GM11168 (cell line): ENCODE measurements around the gene CCT8.
"Not testable (repeated sequence)": the region's sequence is repeated elsewhere in the genome, so short reads cannot be mapped to it uniquely, and the experiment has no call there.

Source experiments
- in situ Hi-C: fragments of 300-500 bp; cut with MboI; formaldehyde crosslinking; loops from one replicate; pipeline ENCODE4 v1.12.0; 2022; ENCODE audit warnings: low sequenced_read_pairs; ENCODE audit not compliant: unreplicated experiment

CCT8 gene

DNA sequence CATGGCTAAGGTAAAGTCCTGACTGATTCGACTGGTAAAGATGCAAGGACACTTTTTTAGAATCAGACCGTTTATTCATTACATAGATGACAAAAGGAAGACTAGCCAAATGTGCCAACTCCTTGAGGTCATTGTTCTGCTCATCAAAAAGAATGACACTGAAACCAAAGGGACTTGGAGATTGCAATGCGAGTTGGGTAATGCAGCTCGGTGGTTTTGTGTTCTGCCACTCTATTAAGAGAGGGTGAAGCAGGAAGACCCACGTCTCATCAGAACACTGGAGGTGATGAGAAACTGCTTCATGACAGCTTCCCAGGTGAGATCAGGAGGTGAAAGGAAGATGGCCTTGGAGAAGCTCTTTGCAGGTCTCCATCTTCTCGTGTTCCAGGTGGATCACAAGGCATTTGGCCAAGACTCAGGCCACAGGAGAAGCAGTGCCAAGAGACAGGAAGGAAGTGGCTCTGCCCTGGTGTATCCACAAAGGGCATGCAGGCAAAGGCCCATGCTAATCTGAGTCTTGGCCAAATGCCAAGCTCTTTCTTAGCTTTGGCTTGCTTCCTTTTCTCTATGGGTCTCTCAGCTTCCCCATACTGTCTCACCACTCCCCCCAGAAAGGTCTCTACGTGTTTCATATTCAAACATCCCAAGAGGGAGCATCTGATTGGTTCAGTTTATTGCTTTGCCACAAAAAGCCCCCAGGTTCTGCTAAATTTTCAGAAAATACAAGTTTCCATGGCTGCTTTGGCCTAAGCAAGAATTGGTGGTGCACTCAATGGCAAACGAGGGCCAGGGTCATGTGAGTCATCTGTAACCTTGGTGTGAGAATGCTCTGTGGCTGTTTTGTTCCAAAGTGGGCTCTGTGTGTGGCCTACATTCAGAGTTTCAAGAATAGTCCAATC, 5.7 kb upstream of the CCT8 start:
- in situ Hi-C loops = no loop called here

- in situ Hi-C loops = no loop called here
Measured at GRCh38 chr21:29077651-29078090, 4.2 kb upstream of the CCT8 start.

- in situ Hi-C loops = not testable (repeated sequence)
Measured at GRCh38 chr21:29076731-29077640, 3.5 kb upstream of the CCT8 start.

DNA sequence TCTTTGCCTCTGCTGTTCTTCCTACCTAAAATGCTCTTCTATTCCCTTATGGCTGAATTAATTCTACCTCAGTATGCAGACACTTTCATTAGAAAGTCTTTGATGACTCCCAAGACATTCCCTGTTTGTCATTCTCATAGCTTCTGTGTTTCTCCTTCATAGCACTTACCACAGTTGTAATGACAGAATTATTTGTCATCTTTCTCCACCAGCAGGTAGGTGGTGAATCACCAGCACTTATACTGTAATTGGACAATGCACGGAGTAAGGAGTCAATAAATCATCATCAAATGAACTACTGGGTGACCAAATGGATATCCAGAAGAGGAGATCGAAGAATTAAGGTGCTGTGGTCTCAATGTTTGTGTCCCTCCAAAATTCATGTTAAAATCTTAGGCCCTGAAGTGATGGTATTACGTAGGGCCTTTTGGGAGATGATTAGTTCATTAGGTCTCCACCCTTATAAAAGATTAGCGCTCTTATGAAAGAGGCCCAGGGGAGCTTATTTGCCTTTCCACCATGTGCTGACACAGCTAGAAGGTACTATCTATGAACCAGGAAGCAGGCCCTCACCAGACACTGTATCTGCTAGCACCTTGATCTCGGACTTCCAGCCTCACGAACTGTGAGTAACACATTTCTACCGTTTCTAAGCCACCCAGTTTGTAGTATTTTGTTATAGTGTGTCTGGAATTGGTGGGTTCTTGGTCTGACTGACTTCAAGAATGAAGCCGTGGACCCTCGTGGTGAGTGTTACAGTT, 2.4 kb upstream of the CCT8 start:
- in situ Hi-C loops = no loop called here

DNA sequence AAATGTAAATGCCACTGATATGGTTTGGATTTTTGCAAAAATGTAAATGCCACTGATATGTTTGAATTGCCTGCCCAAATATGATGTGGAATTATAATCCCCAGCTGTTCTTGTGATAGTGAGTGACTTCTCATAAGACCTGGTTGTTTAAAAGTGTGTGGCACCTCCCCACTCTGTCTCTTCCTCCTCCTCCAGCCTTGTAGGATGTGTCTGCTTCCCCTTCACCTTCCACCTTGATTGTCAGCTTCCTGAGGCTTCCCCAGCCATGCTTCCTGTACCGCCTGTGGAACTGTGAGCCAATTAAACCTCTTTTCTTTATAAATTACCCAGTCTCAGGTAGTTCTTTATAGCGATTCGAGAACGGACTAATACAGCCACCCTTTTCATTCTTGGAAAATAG, 1.3 kb upstream of the CCT8 start:
- in situ Hi-C loops = no loop called here

DNA sequence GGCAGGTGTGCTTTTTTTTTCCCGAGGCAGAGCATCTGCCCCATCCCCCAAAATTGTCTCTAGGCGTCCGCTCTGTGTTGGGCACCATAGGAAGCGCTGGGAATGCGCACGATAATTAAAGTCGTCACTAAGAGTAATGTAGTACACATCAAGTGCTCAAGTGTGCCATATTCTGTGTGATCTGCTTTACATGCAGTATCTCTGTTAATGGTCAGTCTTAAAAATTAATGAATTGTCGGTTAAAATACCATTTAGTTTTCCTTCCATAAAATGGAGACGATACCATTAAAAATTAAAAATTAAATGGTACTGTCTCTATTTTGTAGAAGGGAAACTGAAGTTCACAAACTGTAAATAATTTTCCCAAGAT, 544 bp upstream of the CCT8 start:
- in situ Hi-C loops = no loop called here

GRCh38 chr21:29072873-29073221, 601 bp downstream of the CCT8 start:
- in situ Hi-C loops = no loop called here

DNA sequence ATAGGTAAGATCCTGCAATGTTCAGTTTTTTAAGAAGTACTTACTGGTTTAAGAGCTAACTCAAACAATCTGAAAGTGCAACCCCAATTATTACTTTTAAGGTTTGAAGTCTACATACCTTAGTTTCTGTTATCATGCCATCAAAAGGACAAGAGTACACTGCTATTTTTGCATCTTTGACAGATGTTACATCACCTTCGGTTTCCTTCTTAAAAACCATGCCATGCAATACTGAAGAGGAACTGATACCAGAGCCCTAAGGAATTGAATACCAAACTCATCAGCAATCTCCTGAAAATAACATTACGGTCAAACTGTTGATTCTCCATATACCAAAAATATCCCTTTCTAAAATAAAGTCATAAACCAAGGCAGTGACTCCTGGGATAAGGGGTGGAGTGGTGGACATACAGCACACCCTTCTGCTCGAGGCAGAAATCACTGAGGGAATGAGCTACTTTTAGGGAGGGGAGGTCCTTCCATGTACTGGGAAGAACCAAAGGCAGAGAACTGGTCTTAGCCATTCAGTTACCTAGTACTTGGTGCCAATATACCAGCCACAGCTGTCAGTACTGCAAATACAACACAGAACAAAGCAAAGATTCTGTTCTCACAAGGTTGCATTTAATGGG, 8.5 kb downstream of the CCT8 start:
- in situ Hi-C loops = no loop called here

DNA sequence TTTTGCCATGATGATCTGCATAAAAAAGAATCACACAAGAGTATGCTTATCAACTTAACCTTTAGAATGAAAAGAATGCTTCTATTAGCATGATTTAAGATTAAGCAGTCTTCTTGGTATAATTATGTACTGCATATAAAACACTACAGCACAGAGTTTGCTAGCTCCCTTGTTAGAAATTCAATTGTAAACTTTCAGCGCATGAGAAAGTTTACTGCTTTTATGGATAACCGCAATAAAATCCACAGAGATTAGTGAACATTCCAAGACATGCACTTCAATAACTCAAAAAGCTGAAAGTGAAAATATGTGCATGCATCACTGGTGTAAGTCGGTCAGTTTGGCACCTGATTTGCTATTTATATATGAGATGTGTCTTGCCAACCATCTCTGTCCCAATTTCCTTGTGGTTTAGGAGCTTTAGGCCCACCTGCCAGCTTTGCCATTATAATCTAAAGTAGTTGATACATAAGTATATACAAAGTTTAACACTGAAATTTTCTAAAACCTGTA, 16.9 kb downstream of the CCT8 start:
- in situ Hi-C loops = no loop called here

DNA sequence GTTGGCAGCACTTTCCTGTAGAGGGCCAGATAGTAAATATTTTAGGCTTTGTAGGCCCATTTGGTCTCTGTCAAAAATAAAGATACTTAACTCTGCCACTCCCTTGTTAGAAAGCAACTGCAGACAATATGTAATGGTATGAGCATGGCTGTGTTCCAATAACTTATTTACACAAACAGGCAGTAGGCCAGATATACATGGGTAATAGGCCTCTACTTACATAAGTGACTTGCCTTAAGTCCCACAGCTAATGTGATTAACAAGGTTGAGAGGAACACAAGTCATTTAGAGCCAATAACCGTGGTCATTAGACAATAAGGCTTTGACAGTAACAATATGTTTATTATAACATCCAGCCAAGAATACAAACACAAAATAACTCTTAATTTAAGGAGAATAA, 17.4 kb downstream of the CCT8 start:
- in situ Hi-C loops = no loop called here

DNA sequence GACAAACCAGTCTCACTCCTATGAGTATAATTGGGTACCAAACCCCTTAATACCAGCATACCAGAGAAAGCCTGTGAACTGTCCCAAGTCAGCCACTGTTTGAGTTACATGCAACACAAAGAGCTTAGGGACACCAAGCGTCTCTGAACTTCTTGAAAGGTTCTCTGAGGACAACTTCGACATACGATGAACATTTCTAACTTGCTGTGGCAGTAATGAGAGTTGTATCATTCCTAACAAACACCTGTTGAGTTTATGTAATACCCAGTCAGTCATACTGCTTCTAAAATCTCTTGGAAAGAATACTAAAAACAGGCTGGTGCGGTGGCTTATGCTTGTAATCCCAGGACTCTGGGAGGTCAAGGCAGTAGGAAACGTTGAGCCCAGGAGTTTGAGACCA, 18.4 kb downstream of the CCT8 start:
- in situ Hi-C loops = no loop called here

DNA sequence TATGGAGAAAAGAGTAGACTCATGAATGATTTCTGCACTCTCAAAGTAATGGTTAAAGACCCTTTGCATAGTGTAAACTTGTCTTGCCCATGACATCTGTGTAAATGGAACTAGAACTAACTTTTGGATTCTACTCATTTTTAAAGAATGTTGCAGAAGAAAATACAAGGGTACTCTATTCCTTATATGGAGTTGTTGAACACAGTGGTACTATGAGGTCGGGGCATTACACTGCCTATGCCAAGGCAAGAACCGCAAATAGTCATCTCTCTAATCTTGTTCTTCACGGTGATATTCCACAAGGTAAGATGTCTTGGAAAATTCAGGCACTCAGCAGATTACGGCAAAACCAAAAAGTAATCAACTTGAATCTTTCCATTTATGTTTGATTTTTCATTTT, 19.8 kb downstream of the CCT8 start:
- in situ Hi-C loops = no loop called here

- in situ Hi-C loops = no loop called here
Measured at GRCh38 chr21:29053011-29053553, 20.4 kb downstream of the CCT8 start.

- in situ Hi-C loops = no loop called here
Measured at GRCh38 chr21:29052224-29052623, 21.2 kb downstream of the CCT8 start.

DNA sequence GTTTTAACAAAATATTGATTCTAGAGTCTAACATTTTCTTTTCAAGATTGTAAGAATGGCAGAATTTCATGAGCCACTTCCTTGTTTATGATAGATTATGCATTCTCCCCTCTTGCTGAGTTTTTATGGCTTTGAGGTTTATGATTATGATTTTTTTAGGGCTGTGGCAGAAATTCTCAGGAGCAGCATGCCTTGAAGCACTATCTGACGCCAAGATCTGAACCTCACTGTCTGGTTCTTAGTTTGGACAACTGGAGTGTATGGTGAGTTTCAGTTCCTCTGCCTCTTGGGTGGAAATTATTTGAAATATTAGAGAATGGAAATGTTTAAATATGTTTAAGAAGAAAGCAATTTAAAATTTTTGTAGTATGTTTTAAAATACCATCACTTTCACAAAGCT, 38.8 kb downstream of the CCT8 start:
- in situ Hi-C loops = no loop called here

DNA sequence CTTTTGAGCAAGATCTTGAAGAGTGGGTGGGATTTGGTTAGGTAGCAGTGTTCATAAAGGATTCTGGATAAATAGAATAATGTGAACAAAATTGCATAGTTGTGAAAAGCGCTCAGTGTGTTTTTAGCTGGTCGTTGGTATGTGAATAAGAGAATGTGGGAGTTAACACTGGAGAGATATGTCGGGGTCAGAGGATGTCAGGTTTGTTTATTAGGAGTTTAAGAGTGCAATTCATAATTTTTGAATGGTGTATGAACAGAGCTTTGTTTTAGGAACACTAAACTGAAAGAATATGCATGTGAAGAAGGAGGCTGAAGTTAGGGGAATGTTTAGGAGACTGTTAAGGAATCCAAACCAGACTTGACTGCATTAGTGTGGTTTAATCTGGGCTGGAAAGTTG, 39.6 kb downstream of the CCT8 start:
- in situ Hi-C loops = no loop called here

- in situ Hi-C loops = no loop called here
Measured at GRCh38 chr21:29033301-29033700, 40.1 kb downstream of the CCT8 start.

- in situ Hi-C loops = no loop called here
Measured at GRCh38 chr21:29030909-29031308, 42.5 kb downstream of the CCT8 start.

DNA sequence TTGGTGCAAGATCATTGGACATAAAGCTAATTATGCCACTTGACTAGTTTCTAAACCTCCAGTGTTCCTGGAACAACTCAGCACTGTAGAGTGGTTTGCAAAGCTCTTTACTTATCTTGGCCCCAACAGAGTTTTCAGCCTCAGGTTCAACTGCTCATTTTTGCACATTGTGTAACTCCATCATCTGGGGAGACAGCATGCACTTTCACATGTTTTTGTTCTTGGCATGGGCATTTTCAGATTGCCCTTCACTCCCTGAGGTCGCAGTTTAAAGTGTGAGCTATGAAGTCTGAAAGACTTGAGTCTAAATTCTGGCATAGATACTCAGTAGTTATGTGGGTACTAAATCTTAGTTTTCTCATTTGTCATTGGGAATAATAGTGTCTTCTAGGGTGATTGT, 43.9 kb downstream of the CCT8 start:
- in situ Hi-C loops = no loop called here

- in situ Hi-C loops = no loop called here
Measured at GRCh38 chr21:29025328-29025713, 48.1 kb downstream of the CCT8 start.
